Lung (tissue), 12 donors: ENCODE data around the gene MYH11. TPM values are rescaled to one million over a fixed set of nuclear protein-coding genes. Genes with fewer than 3 reads are reported as not detected.

ENCODE experiments used
- ATAC-seq: fragments of 200-7000 bp; cut with Tn5 transposase; one replicate; pipeline ENCODE4 v1.9.1; 2020; ENCODE audit warnings: moderate number of reproducible peaks; ENCODE audit not compliant: insufficient read depth, low FRiP score
- DNase-seq, 3 donors: peaks; one replicate each; pipeline ENCODE4 v3.0.0-alpha.2; 2013 to 2017
- H3K27ac ChIP-seq, 2 donors: one replicate each; pipeline ENCODE4 v1.5.1; 2013; ENCODE audit warnings: mild to moderate bottlenecking in 2 of 2, moderate library complexity in 2 of 2, control low read depth in 1 of 2, inconsistent platforms in 1 of 2, low read depth in 1 of 2, low read length in 1 of 2
- H3K27me3 ChIP-seq, 3 donors: one replicate each; pipeline ENCODE4 v1.5.1; 2013; ENCODE audit warnings: low read length in 2 of 3; ENCODE audit not compliant: control insufficient read depth in 3 of 3, insufficient read depth in 3 of 3
- H3K36me3 ChIP-seq, 4 donors: one replicate each; pipeline ENCODE4 v1.5.1; 2013; ENCODE audit warnings: low read length in 4 of 4, mild to moderate bottlenecking in 1 of 4, moderate library complexity in 1 of 4; ENCODE audit not compliant: control insufficient read depth in 4 of 4, insufficient read depth in 4 of 4
- H3K4me1 ChIP-seq, 5 donors: one replicate each; pipeline ENCODE4 v1.5.1; 2013; ENCODE audit warnings: low read length in 5 of 5, mild to moderate bottlenecking in 2 of 5, moderate library complexity in 1 of 5; ENCODE audit not compliant: control insufficient read depth in 5 of 5, insufficient read depth in 5 of 5
- H3K4me3 ChIP-seq: one replicate; pipeline ENCODE4 v1.5.1; 2013; ENCODE audit warnings: mild to moderate bottlenecking, control low read depth, moderate library complexity
- H3K9ac ChIP-seq, 2 donors: one replicate each; pipeline ENCODE4 v1.5.1; 2013; ENCODE audit warnings: low read length in 2 of 2, control low read depth in 1 of 2; ENCODE audit not compliant: insufficient read depth in 1 of 2
- H3K9me3 ChIP-seq, 4 donors: one replicate each; pipeline ENCODE4 v1.5.1; 2013; ENCODE audit warnings: low read length in 3 of 4, mild to moderate bottlenecking in 1 of 4, moderate library complexity in 1 of 4; ENCODE audit not compliant: control insufficient read depth in 4 of 4, insufficient read depth in 3 of 4
- WGBS, 2 donors: extraction: QIAGEN DNeasy Blood & Tissue Kit; methylation state at CpG; one replicate each; pipeline ENCODE4 v1.1.7; 2013; 5-methylcytosine and 5-hydroxymethylcytosine counted together
- polyA plus RNA-seq, 2 donors: library from polyadenylated mRNA; stranded (reverse); fragments of 200-250 nt; gene quantifications; one replicate each; pipeline ENCODE4 v1.2.1, GENCODE V29; 2013
- total RNA-seq, 2 donors: library from RNA; depleted of rRNA in 1 of 2; stranded (reverse); fragments of >200 nt in 1 of 2; gene quantifications; one replicate each; pipeline ENCODE4 v1.2.1, GENCODE V29; 2014 to 2021
- TF ChIP-seq, protein P1 (sequence below): IDR thresholded peaks from 2 replicates; pipeline ENCODE4 v1.5.1; 2012; ENCODE audit warnings: mild to moderate bottlenecking; ENCODE audit errors: control extremely low read depth, extremely low read depth
- donor health status: control.
- donor health status: control.
- donor health status: Bipolar disorder and iron deficiency.
- donor health status: healthy.
- donor health status: DM: yes; HTN: yes; CAD: no.

MYH11 gene
- total and polyA plus RNA-seq, 4 donors: 25.7 to 146 (median 55.0) TPM

DNA sequence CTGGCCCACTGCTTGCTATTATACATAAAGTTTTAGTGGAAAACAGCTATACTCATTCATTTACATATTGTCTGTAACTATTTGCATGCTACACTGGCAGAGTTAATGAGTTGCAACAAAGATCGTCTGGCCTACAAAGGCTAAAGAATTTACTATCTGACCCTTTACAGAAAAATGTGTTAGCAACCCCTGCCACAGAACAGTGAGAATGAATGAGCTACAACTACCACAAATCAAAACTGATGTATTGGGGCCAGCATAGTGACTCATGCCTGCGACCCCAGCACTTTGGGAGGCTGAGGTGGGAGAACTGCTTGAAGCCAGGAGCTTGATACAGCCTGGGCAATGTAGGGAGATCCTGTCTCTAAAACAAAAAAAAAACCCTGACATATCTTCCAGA is 92.7 kb downstream of the MYH11 start:
- Histone ChIP-seq H3K27ac (no peak overlapping the region), H3K9ac (no peak overlapping the region), H3K4me1 (peaks cover 0 to 4% (median 0%) of the 10 kb centered on the region in 5 donors), H3K36me3 (no peaks in the 10 kb centered on the region), H3K4me3 (no peak overlapping the region), H3K9me3 (no peaks in the 10 kb centered on the region), H3K27me3 (no peaks in the 10 kb centered on the region)
- DNase-seq: no peak
- 70 to 93% methylated on average over 2 of the region's 2 CpGs for WGBS, 2 donors
- TF ChIP-seq, protein P1, sequence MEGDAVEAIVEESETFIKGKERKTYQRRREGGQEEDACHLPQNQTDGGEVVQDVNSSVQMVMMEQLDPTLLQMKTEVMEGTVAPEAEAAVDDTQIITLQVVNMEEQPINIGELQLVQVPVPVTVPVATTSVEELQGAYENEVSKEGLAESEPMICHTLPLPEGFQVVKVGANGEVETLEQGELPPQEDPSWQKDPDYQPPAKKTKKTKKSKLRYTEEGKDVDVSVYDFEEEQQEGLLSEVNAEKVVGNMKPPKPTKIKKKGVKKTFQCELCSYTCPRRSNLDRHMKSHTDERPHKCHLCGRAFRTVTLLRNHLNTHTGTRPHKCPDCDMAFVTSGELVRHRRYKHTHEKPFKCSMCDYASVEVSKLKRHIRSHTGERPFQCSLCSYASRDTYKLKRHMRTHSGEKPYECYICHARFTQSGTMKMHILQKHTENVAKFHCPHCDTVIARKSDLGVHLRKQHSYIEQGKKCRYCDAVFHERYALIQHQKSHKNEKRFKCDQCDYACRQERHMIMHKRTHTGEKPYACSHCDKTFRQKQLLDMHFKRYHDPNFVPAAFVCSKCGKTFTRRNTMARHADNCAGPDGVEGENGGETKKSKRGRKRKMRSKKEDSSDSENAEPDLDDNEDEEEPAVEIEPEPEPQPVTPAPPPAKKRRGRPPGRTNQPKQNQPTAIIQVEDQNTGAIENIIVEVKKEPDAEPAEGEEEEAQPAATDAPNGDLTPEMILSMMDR: no peak
- no peak for ATAC-seq

DNA sequence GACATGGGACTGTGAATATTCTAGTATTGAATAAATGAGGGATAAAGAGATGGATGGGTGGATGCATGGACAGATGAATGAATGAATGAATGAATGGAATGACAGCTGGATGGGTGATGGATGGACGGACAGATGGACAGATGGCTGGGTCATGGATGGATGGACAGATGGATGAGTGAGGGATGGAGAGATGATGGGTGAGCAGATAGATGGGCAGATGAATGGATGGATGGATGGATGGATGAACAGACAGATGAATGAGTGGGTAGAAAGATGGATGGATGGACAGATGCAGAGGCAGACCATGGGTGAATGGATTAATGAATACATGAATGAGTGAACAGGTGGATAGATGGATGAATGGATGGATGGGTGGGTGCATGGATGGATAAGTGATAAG is 96.7 kb downstream of the MYH11 start:
- ATAC-seq: no peak
- Histone ChIP-seq H3K27ac (no peak overlapping the region), H3K36me3 (no peaks in the 10 kb centered on the region), H3K9ac (no peak overlapping the region), H3K4me3 (no peak overlapping the region), H3K9me3 (peaks cover 0 to 3% (median 0%) of the 10 kb centered on the region in 4 donors), H3K27me3 (no peaks in the 10 kb centered on the region), H3K4me1 (no peaks in the 10 kb centered on the region)
- DNase-seq: no peak
- TF ChIP-seq, protein P1: no peak
- 91 to 94% methylated on average over 1 of the region's 1 CpG for WGBS, 2 donors

DNA sequence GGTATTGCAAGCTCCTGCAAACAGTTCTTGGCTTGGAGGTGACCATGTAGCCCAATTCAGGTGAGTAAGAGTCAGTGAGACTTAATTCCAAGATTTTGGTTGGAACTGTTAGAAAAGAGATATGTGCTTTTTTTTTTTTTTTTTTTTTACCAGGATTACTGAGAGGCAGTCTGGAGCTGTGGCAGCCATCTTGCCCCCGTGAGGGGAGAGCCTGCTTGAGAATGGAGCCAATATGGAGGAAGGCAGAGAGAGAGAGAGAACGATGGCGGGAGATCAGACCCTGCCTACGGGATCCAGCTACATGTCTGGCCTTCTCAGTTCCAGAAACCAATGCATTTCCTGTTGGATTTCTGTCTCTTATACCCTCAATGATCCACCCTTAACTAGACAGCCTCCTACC is 97.8 kb downstream of the MYH11 start:
- WGBS, 2 donors: 93 to 94% methylated on average over 4 of the region's 4 CpGs
- H3K9me3 ChIP-seq: peaks cover 0 to 3% (median 1%) of the 10 kb centered on the region in 4 donors
- no peak overlapping the region for H3K4me3 ChIP-seq
- H3K9ac ChIP-seq: no peak overlapping the region
- DNase-seq (no peak), ATAC-seq (no peak)
- no peak overlapping the region for H3K27ac ChIP-seq
- H3K27me3 ChIP-seq: no peaks in the 10 kb centered on the region
- H3K4me1 ChIP-seq: no peaks in the 10 kb centered on the region
- TF ChIP-seq, protein P1: no peak
- H3K36me3 ChIP-seq: no peaks in the 10 kb centered on the region

DNA sequence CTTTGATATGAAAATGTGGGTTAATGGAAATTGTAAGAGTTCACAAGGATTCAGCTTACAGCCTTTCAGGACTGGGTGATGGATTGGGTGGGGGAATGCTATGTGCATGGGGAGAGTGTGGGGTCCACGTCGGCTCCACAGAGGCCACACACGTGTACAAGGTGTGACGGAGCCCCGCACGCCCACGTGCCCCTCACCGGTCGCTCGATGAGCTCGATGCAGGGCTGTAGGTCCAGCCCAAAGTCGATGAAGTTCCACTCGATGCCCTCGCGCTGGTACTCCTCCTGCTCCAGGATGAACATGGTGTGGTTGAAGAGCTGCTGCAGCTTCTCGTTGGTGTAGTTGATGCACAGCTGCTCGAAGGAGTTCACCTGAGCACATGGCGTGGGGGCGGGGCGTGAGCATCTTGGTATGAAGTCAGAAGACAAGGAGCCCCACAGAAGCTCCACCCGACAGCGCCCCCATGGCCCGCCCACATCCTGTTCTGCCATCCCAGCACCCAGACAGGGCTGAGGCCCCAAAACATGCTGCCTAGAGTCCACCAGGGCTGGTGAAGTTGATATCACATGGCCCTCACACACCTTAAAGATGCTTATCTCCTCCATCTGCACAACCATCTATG is 99.1 kb downstream of the MYH11 start:
- TF ChIP-seq, protein P1: no peak
- Histone ChIP-seq H3K4me3 (no peak overlapping the region), H3K4me1 (no peaks in the 10 kb centered on the region), H3K27ac (no peak overlapping the region), H3K36me3 (no peaks in the 10 kb centered on the region), H3K27me3 (no peaks in the 10 kb centered on the region), H3K9ac (no peak overlapping the region), H3K9me3 (peaks cover 0 to 3% (median 1%) of the 10 kb centered on the region in 4 donors)
- ATAC-seq: no peak
- 89 to 91% methylated on average over 23 of the region's 23 CpGs for WGBS, 2 donors
- no peak for DNase-seq
